ENCODE measurements around the gene BHMT2.

BHMT2 gene, protein sequence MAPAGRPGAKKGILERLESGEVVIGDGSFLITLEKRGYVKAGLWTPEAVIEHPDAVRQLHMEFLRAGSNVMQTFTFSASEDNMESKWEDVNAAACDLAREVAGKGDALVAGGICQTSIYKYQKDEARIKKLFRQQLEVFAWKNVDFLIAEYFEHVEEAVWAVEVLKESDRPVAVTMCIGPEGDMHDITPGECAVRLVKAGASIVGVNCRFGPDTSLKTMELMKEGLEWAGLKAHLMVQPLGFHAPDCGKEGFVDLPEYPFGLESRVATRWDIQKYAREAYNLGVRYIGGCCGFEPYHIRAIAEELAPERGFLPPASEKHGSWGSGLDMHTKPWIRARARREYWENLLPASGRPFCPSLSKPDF

DNA sequence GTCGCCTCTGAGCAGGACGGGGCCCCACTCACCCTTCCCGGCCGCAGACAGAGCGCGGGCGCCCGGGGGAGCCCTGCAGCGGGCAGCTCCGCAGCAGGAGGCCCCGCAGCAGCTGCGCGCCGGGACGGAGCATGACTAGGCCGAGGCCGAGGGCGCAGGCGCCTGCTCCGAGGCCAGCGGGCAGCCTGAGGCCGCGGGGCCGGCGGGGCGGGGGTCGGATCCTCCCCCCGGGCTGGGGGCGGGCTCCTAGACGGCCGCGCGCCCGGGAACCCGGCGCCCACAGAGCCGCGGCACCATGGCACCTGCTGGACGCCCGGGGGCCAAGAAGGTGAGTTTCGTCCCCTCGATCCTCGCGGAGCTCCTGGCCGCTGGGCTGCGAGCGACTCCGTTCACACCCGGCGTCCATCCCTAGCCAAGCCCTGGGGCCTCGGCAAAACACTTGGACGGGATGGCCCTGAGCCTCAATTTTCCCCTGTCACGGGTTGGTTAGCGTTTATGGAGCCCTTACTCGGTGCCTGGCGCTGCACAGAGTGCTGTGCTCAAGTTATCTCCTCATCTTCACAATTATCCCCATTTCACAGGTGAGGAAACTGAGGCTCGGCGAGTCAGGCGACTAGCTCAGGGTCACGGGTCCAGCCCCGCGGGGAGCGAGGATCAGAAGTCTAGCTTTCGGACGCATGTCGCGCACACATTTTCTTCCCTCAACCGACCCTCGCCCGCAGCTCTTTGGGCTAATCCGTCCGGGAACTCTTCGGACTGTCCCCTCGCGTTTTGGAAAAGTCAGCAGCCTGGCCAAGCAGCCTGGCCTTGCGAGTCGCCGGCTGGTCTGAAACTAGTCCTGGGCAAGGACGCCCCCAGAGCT is at the start of gene BHMT2, which contains the start of gene DMGDH:
TSS of gene BHMT2 (plus strand) at position 280 of the 862 bp plus-strand sequence. CDS start at position 296, 16 bp downstream.
TSS of gene DMGDH (minus strand) at position 187 of the 862 bp plus-strand sequence. CDS start at position 133, 54 bp downstream.
- DNase-seq (ENCODE audit: low read depth in 2 of 2), result no peak

DNA sequence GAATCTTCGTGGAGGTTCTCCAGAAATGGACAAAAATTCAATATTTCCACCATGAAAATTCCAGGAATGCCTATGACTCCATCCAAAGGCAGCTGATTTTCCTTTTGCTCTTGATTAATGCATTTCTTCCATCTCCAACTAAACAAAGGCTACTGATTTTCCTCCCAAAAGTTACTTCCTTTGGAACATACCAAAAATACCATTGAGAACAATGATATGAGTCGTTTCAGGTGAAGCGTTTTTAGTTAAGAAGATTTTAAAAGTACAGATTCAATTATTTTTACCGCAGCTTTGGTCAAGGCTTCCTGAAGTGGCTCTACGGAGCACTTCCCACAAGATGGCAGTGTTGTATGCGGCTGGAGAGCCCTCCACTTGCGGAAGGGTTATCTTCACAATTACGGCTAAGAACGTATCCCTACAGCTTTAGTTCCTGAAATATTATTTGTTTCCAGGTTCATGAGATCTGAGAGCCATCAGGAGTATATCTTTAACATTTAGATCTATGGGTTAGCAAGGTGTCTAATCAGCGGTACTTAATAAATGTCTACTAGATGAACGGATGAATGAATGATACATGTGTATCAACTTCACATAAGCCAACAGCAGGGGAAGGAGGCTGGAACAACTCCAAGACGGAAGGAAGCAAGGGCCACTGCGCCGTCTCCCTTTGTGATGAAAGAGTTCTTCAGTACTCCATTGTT is 48.6 kb upstream of the BHMT2 start:
- peak; percentile 2 to 9 for DNase-seq (ENCODE audit: low read depth in 2 of 2)

DNA sequence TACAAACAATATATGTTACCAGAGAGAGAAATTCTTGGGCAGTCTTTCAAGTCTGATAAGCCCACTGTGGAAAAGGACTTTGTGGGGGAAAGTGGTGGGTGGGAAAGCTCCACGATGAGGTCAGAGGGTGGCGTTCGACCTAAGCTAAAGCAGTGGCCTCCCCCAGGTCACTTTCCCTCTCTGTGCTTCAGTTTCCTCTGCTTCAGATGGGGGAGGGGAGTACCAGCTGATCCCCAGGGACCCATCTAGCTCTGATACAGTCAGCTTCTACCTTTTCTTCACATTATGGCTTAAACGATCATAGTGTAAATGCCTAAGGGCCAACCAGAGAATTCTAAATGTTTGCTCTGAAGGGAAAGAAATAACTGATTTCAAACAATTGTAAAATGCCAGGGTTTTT is 47.8 kb upstream of the BHMT2 start:
- DNase-seq (ENCODE audit: low read depth in 2 of 2), result no peak

DNA sequence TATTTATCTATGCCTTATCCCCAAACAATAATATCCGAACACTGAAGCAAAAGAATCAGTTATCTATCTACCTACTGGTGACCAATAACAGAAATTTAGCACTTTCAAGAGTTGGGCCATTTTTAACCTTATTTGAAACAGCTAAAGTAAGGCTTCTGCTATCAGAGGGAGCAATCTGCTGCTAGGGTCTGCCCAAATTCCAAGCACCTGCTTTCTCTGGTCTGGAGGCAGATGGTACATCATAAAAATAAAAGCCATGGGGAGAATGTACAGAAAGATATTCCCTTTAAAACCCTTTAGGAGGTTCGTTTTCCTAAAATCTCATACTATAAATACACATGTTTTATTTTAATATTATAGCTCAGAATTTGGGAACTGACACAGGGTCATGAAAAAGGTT is 46.8 kb upstream of the BHMT2 start:
- DNase-seq (ENCODE audit: low read depth in 2 of 2), result no peak

DNA sequence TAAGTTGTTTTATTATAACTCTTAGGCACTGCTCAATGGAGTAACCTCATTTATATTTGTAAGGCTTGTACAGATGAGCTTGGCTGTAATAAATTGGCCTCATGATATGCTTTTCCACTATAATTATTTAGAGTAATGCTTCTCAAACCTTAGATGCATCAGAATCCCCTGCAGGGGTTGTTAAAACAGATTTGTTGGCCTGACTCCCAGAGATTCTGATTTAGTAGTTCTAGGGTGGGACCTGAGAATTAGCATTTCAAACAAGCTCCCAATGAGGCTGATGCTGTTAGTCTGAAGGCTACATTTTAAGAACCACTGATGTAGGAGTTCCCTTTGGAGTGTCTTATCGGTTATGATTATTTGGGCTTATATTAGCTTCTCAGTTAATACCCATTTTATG is 46.2 kb upstream of the BHMT2 start:
- no peak for DNase-seq (ENCODE audit: low read depth in 2 of 2)

DNA sequence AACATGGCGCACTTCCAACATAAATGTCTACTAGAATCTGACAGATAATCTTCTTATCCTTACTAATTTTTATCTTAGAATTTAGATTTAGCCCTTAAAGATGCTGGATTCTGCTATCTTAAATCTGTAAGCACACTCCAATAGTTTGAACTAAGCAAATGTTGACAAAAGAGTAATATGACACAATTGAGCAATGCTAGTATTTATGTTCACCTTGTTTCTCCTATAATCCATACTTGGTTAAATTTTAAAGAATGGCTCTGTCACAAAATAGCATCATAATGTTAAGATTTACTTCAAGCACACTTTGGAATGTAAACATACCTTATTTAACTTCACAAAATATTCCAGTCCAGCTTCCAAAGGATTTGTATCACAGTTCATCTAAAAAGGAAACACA is 45.6 kb upstream of the BHMT2 start:
- no peak for DNase-seq (ENCODE audit: low read depth in 2 of 2)

DNA sequence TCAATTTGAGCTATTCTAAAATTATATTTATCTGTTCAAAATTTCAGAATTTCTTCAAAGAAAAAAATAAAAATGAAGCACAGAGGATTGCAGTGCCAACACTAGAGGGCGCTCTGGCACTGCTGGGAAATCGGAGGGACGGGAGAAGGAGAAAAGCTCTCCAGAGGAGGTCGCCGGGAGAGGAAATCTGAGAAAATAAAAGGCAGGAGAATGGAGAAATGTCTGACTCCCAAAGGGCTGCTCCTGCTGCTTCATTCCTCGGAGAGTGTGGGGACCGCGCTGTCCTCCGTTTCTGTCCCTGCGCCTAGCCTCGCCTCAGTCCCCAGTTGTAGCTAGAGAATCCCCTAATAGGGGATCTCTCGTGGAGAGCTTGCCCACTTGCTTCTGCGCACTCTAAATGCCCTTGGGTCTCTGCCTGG is 44.5 kb upstream of the BHMT2 start:
- DNase-seq (ENCODE audit: low read depth in 2 of 2), result peak; percentile 25 to 41

DNA sequence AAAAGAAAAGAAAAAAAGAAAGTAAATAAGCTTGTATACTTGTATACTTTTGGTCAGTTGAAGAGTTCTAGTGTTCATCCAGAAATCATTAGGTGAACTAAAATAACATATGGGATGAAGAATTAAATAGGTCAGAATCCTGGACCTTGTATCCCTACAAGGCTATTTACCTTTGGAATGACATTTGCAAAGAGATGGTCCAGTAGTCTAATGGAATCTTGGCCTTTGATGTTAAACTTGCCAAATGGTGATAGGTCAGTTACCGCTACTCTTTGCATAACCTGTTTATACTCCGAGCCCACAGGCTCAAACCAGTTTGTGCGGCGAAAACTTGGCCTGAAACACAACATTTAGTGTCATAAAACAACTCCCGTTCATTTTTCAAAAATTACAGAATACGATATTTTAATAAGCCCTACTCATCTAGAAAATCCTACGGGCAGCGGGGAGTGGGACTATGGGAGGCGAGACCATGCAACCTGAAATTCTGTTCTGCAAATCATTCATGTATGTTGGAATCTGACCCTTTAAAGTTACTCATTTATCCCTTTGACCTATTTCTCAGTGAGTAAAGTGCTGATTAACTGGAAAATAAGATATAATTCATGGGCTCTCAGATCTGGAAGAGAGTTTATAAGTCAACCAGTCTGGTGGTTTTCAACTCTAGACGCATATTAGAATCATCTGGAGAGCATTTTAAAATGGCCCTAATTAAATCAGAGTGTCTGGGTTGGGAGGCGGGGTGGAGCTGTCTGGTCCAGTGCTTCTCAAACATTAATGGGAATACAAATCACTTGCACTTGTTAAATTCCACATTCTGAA is 38.7 kb upstream of the BHMT2 start:
- no peak for DNase-seq (ENCODE audit: low read depth in 2 of 2)

DNA sequence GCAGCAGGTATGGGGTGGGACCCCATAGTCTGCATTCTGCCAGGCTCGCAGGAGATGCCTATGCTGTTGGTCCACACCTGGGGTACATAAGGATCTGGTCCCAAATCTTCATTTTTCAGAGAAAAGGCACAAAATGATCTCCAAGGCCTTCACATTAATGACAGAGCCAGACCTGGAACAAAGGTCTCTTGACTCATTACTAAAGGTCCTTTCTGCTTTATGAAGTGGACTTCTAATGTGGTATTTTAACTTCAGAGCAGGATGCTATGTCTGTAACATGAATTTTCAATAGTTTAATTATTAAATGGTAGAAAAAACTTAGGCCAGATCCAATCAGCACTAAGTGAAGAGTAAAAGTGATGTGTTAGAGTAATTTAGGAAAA is 38.1 kb upstream of the BHMT2 start:
- no peak for DNase-seq (ENCODE audit: low read depth in 2 of 2)

DNA sequence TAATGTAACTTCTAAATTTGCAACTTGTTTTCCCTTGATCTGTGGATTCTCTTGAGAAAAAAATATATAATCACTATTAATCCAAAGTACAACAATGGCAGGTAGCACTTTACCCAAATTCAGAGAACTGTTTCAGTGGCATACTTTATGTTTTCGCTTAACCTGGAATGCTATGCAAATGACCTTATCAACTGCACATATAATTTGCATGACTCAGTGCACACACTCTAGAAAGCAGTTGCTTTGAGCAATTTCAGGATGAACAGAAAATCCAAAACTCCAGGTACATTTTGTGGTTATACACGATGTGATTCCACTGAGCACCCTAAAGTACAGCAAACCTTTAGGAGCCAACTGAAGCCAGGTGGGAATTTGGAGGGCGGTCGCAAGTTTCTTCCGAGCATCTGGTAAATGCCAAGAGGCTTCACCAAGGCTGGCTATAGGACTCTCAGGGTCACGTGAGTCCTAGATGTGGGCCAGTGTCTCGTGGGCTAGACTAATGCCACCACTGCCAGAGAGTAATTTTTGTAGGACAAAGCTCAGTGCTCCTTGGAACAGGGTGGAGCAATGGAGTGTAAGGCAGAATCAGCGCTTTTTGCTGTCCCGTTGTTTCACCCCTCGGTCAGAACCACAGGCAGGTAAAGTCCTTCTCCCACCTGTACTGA is 37.4 kb upstream of the BHMT2 start:
- no peak for DNase-seq (ENCODE audit: low read depth in 2 of 2)

DNA sequence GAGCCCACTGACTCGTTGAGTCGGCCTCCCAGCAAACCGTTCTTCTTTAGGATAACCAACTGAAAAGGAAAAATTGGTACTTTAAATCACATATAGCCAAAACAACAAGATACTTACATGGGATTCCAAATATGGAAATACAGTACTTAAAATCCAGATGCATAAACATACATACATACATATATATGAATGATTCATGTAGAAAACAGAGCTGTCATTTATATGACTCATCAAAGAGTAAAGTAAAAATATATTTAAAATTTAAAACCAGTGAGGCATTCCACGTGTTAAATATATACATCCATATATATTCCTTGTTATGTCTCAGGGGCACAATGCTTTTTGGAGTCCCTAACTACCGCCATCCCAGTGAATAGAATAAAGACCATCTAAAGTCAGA is 36.8 kb upstream of the BHMT2 start:
- DNase-seq (ENCODE audit: low read depth in 2 of 2), result no peak

DNA sequence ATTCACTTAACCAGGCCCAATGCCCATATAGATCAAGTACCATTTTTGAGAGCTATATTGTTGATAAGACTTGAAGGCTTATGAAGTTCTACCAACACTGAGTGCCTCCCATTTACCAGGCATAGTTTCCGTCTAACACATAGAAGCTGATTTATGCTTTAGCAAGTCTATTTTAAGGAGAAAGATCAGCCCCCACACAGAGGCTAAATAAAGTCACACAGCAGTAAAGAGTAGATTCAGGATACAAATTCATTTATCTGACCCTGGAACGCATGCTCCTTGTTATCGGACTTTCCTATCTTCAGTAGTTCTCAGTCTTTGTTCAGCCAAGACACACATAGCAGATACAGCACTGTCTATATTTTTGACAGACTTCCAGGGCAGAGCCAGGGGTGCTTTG is 34.3 kb upstream of the BHMT2 start:
- no peak for DNase-seq (ENCODE audit: low read depth in 2 of 2)

DNA sequence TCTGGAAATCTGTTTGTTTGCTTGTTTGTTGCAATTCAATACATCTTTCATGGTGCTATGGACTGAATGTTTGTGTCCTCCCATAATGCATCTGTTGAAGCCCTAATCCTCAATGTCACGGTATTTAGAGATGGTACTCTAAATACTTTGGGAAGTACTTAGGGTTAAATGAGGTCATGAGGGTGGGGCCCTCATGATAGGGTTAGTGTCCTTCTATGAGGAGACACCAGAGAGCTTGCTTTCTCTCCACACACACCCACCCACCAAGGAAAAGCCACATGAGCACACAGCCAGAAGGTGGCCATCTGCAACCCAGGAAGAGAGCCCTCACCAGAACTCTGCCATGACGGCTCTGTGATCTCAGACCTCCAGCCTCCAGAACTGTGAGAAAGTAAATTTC is 32.8 kb upstream of the BHMT2 start:
- DNase-seq (ENCODE audit: low read depth in 2 of 2), result no peak

DNA sequence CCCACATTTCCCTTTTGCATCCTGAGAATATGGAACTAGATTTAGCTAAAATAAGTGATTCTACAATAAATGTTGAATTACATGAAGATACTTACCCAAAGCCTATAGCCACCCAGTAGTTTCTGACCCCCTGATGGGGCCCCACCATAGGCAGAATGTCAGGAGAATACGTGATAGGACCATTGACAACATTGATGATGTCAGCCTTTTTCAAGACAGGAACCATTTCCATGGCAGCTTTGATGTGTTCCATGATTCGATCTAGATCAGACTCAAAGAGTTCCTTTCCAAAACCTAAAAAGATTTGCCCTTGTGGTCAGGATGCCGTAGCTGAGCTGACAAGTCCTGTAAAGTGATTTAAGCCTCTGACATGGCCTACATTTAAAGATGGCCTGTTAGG is 27.4 kb upstream of the BHMT2 start:
- no peak for DNase-seq (ENCODE audit: low read depth in 2 of 2)

DNA sequence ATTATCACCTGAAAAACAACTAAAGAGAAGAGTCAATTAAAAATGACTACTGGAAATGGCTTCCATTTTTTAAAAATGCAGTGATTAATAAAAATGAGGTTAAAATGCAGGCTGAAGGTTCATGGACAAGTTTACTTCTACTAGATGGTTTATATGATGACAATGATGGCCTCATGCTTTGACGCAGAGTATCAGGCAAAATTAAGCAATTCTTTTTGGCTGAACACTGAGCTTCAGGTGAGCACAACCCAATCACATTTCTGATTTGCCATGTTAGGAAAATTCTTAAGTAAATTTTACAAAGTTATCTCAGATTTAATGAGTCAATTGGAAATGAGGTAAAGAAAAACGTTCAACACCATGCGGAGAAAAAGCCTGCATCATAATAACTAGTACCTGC is 22.4 kb upstream of the BHMT2 start:
- DNase-seq (ENCODE audit: low read depth in 2 of 2), result no peak

DNA sequence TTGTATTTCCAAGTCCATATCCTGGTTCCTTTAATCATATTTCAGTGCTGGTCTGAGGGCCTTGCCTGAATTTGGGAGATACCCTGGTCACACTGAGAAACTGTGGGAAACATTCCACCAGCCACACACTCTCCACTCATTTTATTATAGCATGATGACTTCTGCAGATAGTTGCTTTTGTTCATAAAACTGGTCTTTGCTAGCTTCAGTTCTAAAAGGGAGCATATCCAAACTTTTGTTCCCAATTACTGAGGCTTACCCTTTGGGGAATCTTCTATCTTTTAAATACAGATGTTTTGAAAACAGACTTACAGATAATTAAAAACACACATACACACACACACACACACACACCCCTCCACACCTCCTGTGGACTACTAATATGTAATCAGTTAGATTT is 21.1 kb upstream of the BHMT2 start:
- DNase-seq (ENCODE audit: low read depth in 2 of 2), result no peak

DNA sequence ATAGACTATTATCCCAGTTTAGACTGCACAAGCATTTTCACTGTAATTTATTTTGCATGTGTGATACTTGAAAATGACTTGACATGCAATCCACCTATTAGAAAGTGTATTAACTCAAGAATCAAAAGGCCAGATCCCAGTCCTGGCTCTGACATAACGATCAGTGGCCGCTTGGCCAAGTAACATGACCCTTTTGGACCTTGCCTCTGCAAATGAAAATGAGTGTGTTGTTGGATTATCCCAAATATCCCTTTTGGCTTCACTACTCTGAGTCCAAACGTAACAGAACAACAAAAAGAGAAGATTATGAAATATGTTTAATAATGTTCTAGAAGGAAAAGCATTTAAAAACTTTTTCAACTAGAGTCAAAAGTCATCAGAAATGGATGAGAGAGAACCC is 19.1 kb upstream of the BHMT2 start:
- DNase-seq (ENCODE audit: low read depth in 2 of 2), result no peak

DNA sequence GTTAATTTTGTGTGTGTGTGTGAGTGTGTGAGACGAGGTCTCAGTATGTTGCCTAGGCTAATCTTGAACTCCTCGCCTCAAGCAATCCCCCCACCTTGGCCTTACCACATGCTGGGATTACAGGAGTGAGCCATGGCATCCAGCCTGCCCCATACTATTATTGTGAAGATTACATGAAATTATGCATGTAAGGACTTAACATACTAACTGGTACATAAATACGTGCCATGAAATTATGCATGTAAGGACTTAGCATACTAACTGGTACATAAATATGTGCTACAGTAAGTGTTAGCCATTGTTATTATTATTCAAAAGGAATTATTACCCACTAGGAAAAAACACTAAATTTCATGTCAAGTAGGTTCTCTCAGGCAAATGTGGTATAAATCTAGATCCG is 16.2 kb upstream of the BHMT2 start:
- DNase-seq (ENCODE audit: low read depth in 2 of 2), result no peak

DNA sequence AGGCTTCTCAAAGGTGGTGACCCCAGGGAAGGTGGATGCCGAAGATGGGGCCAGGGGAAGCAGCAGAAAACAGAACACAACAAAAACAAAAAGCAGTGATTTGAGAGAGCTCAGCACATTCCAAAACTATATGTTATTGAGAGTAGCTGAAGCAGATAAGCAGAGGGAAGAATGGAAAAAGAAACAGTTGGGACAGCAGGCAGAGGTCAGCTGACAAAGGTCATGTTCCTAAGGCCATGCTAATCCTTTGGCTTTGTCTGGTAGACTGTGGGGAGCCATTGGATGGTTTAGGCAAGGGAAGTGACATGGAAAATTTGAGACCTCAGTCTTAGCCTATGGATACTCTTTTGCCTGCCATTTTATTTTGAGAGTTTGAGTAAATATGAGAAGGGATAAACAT is 14.6 kb upstream of the BHMT2 start:
- no peak for DNase-seq (ENCODE audit: low read depth in 2 of 2)

DNA sequence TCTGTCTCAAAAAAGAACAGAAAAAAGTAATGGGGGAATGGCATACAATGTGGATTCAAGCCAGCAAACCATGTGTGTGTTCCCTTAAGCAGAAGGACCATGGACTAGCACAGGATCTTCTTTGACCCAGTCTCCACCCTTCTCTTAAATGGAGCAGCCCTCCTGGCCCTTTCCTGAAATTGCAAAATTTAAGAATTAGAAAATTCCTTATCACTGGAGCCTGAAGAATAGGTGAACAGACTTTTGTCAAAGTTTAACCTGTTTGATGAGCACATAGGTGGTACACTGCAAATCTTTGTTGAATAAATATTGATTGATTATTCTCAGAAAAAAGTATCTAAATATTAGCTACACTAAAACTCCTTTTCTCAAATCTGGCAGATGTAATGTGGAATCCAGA is 12.7 kb upstream of the BHMT2 start:
- no peak for DNase-seq (ENCODE audit: low read depth in 2 of 2)

DNA sequence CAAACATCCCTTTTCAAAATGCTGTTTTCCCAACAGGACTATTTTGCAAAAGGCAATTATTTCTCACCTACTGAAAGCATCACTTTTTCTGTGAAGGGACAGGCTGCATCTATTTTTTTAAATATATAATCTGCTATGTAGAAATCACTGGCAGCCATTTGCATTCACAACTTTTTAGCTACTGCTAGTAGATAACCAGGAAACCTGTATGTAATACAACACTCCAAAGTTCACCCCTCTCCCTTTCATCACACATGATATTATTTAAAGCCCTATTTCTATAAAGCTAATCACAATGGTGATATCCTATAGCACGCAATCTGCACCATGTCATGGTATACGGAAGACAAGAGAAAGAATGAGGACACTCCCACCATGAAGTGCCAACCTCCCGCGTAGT is 9.9 kb upstream of the BHMT2 start:
- no peak for DNase-seq (ENCODE audit: low read depth in 2 of 2)
